NAMALWA (cell line): Measurements from ENCODE around the gene CYLD.

ENCODE experiments used
- DNase-seq: peaks from one replicate; pipeline ENCODE4 v3.0.0-alpha.2; 2015; ENCODE audit warnings: low spot score

The CYLD gene

GRCh38 chr16:50711862-50712559, 29.9 kb upstream of the CYLD start:
- DNase-seq, result no peak

- no peak for DNase-seq
Measured at GRCh38 chr16:50712560-50712898, 29.4 kb upstream of the CYLD start.

- DNase-seq, result no peak
Measured at GRCh38 chr16:50712956-50713355, 28.9 kb upstream of the CYLD start.

- DNase-seq, result no peak
Measured at GRCh38 chr16:50717091-50717490, 24.8 kb upstream of the CYLD start.

GRCh38 chr16:50717494-50717893, 24.4 kb upstream of the CYLD start:
- no peak for DNase-seq

- no peak for DNase-seq
Measured at GRCh38 chr16:50718061-50718760, 23.7 kb upstream of the CYLD start.

GRCh38 chr16:50718761-50719400, 23.0 kb upstream of the CYLD start:
- no peak for DNase-seq

GRCh38 chr16:50719401-50720337, 22.2 kb upstream of the CYLD start:
- no peak for DNase-seq

GRCh38 chr16:50721549-50722404, 20.1 kb upstream of the CYLD start:
- DNase-seq, result no peak

GRCh38 chr16:50722405-50722737, 19.5 kb upstream of the CYLD start:
- no peak for DNase-seq

- DNase-seq, result no peak
Measured at GRCh38 chr16:50722960-50723359, 18.9 kb upstream of the CYLD start.

- DNase-seq, result peak; percentile 76
Measured at GRCh38 chr16:50724306-50724705, 17.6 kb upstream of the CYLD start.

GRCh38 chr16:50731130-50731988, 10.5 kb upstream of the CYLD start:
- no peak for DNase-seq

GRCh38 chr16:50731989-50732832, 9.7 kb upstream of the CYLD start:
- DNase-seq, result no peak

- no peak for DNase-seq
Measured at GRCh38 chr16:50733468-50733867, 8.4 kb upstream of the CYLD start.

- no peak for DNase-seq
Measured at GRCh38 chr16:50735629-50736122, 6.2 kb upstream of the CYLD start.

GRCh38 chr16:50736448-50736847, 5.4 kb upstream of the CYLD start:
- no peak for DNase-seq

GRCh38 chr16:50737420-50737959, 4.4 kb upstream of the CYLD start:
- DNase-seq, result no peak

GRCh38 chr16:50739031-50739430, 2.9 kb upstream of the CYLD start:
- no peak for DNase-seq
